HK-2 (cell line): ENCODE results near the gene KLKB1.
A peak's percentile ranks its signal among the peaks of the same experiment; 100 is the strongest.

ENCODE experiments used
- DNase-seq: peaks from one replicate; pipeline ENCODE4 v3.0.0-alpha.2; 2018; ENCODE audit not compliant: unreplicated experiment

Gene KLKB1

GRCh38 chr4:186227221-186227620 is at the start of gene KLKB1:
KLKB1 (plus strand) TSS chr4:186227507; CDS start chr4:186228196, 689 bp downstream.
- no peak for DNase-seq

GRCh38 chr4:186188107-186188506 is 39.2 kb upstream of the KLKB1 start:
- no peak for DNase-seq

- no peak for DNase-seq
Observed at GRCh38 chr4:186189656-186190055, 37.7 kb upstream of the KLKB1 start.

DNA sequence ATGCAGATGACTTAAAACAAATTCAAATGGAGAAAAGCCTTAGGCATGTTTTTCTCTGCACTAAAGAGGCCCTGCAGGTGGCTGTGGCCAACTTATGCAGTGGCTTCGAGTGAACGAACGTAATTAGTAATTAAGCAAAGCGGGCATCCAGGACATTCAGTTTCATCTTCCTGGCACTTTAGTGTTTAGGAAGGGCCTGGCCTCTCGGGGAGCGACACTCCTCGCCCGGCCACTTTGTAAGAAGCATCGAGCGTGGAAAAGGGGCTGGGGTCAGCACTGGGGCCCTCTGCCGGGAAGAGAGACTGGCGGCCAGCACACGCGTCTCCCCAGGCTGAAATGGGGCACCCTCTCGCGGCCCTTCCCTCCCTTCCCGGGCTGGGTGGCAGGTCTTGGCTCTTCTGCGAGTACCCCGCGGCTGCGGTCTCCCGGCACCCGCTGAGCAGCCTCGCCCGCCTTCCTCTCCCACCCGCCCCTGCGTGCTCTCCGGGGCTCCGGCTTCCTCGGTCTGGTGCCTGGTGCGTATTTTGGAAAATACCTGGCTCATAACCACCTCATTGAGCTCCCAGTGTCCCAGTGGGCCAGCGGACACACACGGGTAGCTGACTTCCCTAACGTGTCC is 36.6 kb upstream of the KLKB1 start:
- DNase-seq = no peak

GRCh38 chr4:186191200-186192065 is 35.9 kb upstream of the KLKB1 start, which contains the start of gene CYP4V2:
CYP4V2 (plus strand) TSS chr4:186191567; CDS start chr4:186191824, 257 bp downstream.
- DNase-seq = peak; percentile 81

DNA sequence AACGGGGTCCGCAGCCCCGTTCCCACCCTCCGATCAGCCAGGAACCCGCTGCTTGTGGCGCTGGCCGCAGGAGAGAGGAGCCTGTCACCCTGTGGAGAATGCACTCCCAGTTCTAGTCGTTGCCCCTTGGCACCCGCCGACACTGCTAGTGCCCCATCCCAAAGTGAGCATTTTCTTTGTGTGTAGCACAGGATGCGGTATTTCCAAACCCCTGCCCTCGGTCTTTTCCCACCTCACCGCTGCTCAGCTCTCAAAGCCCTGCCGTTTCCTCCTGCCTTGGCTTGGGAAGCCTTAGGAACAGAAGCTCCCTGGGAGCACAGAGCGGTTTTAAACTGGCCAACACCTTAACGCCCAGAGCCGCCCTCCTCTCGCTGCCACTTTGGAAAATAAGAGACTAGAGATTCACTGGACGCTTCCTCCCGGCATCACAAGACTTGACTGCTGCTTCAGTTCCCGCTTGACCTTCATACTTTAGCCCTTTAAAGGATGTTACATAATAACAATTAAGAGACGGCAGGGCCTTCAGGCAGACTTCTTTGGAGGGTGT is 35.2 kb upstream of the KLKB1 start:
- peak; percentile 54 for DNase-seq

DNA sequence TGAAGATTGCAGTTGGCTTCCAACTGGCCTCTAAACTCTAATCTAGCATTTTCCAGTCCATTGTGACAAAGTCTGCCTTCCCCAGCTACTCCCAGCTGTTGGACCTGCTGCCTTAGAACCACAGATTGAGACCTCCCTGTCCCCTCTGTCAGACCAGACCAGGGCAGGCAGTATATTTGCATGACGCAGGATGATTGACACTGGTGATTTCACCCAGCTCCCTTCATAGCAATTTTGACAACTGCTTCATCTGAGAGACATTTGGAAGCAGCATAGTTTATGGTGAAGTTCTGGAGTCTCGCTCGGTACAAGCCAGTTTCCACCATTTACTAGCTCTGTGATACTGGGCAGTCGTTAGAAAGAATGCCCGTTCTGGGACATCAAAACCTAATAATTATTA is 33.5 kb upstream of the KLKB1 start:
- no peak for DNase-seq

DNA sequence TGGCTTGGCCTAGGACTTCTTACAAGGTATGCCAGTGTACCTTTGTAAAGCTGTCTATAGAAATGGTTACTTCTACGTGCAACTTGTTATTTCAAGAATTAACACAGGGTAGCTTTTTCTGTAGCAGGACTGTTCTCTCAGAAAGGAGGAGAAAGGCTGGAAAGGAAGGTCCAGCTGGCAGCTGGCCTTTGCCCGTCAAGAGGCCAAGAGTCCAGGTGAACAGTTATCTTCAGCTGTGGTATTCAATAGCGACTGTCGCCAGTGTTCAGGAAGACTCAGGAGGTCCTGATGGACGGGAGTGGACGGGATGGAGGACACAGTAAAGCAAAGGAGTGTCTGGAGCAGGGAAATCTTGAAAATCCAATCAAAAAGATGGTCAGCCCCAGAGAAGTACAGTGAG is 31.2 kb upstream of the KLKB1 start:
- DNase-seq = no peak

- DNase-seq = no peak
Observed at GRCh38 chr4:186200516-186200915, 26.8 kb upstream of the KLKB1 start.

DNA sequence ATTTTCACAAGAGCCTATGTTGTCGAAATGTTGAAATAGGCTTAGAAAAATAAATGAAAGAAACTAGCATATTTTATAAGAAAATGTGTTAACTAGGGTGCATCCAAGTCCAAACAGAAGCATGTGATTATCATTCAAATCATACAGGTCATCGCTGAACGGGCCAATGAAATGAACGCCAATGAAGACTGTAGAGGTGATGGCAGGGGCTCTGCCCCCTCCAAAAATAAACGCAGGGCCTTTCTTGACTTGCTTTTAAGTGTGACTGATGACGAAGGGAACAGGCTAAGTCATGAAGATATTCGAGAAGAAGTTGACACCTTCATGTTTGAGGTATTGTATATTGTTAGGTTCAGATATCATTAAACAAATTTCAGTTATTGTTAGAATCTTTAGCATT is 26.3 kb upstream of the KLKB1 start:
- DNase-seq = no peak

- DNase-seq = no peak
Observed at GRCh38 chr4:186201535-186202230, 25.6 kb upstream of the KLKB1 start.

DNA sequence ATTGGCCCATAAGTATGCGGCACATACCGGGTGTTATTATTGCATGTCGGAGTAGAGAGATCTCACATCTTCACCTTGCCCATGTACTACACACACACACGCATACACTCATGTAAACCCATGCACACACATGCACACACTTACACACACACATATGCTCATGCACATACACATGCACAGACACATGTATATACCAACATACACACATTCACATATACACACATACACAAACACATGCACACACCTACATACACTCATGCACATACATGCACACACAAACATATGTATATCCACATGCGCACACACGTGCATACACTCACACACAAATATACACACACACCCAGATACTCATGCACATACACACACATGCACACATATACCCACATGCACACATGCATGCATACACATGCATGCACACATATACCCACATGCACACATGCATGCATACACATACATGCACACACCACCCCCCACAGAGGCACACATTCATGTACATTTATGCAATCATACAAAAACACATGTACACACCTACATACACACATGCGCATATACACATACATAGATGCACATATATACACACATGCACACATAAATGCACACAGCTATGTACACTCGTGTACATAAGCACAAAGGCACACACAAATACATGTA is 24.7 kb upstream of the KLKB1 start:
- no peak for DNase-seq

GRCh38 chr4:186203406-186203805 is 23.9 kb upstream of the KLKB1 start:
- no peak for DNase-seq

GRCh38 chr4:186204103-186204559 is 23.2 kb upstream of the KLKB1 start:
- no peak for DNase-seq

- DNase-seq = no peak
Observed at GRCh38 chr4:186204686-186205085, 22.6 kb upstream of the KLKB1 start.

DNA sequence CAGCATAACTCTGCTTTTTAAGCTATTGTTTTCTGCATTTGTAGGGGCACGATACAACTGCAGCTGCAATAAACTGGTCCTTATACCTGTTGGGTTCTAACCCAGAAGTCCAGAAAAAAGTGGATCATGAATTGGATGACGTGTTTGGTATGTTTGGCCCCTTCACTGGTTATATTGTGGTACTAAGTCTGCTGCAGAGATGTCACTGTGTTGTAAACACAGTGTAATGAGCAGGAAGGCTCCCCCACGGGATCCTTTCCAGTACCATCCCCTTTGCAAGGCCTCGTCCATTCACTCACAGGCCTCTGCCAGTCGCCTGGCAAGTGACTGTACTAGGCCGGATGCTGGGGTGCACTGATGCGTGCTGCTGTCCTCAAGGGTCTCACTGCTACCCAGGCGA is 22.2 kb upstream of the KLKB1 start:
- no peak for DNase-seq

DNA sequence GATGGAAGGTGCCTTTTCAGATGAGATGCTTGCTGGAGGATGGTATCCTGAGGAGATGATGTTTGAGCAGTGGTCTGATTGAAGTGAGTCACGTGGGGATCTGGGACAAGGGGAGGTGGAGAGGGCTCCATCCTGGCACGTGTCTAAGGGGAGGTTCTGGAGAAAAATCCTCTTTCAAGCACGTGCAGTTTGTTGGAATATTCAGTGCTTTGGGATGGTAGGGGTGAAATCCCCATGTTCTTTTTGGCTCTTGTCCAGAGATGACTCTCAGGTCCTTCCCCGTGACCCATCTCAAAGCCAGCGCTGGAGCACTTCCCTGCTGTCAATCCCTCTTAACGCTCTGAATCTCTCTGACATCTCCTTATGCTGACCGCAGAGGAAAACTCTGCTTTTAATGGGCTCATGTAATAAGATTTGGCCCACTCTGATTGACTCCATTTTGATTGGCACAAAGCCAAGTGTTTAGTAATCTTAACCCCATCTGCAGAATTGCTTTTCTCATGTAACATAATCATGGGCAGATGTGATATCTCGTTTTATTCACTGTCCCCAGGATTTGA is 10.8 kb upstream of the KLKB1 start:
- DNase-seq = no peak

DNA sequence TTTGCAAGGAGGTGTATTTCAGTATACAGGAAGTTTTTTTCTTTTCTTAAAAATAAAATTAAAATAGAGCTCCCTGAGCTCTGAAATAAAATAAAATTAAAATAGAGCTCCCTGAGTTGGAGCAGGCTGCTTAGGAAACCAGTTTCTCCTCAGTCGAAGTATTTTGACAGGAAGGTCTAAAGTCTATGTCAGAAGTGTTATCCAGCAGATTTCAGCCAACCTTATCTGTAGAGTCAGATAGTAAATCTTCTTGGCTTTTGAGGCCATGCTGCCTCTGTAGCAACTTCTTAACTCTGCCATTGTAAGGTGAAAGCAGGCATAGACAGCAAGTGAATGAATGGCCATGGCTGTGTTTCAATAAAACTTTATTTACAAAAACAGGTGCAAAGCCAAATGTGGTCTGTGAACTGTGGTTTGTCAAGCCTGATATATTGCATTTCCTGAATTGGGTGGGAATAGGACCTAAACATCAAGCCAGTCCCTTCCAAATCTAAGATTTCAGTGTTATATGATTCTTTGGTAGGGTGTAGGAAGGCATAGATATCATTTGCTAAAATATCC is 9.5 kb upstream of the KLKB1 start:
- DNase-seq = no peak

DNA sequence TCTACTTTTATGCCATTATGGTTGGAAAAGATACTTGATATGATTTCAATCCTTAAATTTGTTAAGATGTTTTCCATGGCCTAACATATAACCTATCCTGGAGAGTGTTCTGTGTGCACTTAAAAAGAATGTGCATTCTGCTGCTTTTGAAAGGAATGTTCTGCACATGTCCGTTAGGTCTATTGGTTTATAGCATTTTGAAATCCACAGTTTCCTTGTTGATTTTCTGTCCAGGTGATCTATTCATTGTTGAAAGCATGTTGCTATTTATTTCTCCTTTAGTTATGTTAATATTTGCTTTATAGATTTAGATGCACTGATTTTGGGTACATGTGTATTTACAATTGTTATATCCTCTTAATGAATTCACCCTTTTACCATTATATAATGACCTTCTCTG is 5.7 kb upstream of the KLKB1 start:
- no peak for DNase-seq

- DNase-seq = no peak
Observed at GRCh38 chr4:186225848-186226247, 1.5 kb upstream of the KLKB1 start.
